H1 (cell line): Measurements from ENCODE around the gene BBX. TPM values are rescaled to one million over a fixed set of nuclear protein-coding genes. Genes with fewer than 3 reads are reported as not detected.

Experiments
- POLR2AphosphoS5 ChIP-seq: IDR thresholded peaks from 2 replicates; pipeline ENCODE4 v1.6.1; 2011; ENCODE audit warnings: low read depth, low read length
- SAP30 ChIP-seq: fragments of 300-600 bp; sonication (generic); IDR thresholded peaks from 2 replicates; pipeline ENCODE4 v1.7.1; 2012; ENCODE audit warnings: low read length, moderate library complexity, mild to moderate bottlenecking, inconsistent platforms; ENCODE audit not compliant: insufficient read depth, insufficient replicate concordance
- SP4 ChIP-seq: IDR thresholded peaks from 2 replicates; pipeline ENCODE4 v1.6.1; 2012; ENCODE audit warnings: low read length, inconsistent platforms
- polyA plus RNA-seq, 7 experiments: library from polyadenylated mRNA; depleted of rRNA in 3 of 7; stranded (reverse) in 5 of 7; unstranded in 2 of 7; fragments of >200 nt in 5 of 7; fragments of 200-250 nt in 2 of 7; gene quantifications; 1 replicate in 5 of 7; 2 replicates in 1 of 7; 4 replicates in 1 of 7; pipeline versions ENCODE4 v1.2.1 to v1.2.3, GENCODE V29; 2011 to 2013; ENCODE audit warnings: missing spikeins in 2 of 7, mixed read lengths in 2 of 7
- total RNA-seq: library from RNA; stranded (reverse); fragmentation: NEBNext Ultra II Directional; extraction: Animal tissue kit (Norgen Biotek cat#: 25700); gene quantifications from 2 replicates; pipeline ENCODE4 v1.2.1, GENCODE V29; 2021
- TF ChIP-seq, protein P1 (sequence below): IDR thresholded peaks from 2 replicates; pipeline ENCODE4 v1.6.1; 2011; ENCODE audit warnings: low read length, improper control_type of control experiment

The BBX gene
- total and polyA plus RNA-seq, 2 of the 8 experiments (the other 6 are each of a cell fraction or from before 2014, with no cell fraction given) = 11.0 to 42.5 TPM

GRCh38 chr3:107524841-107525643, 2.3 kb downstream of the BBX start (continued):
- TF ChIP-seq POLR2AphosphoS5 (peak; percentile 45; the same call in 1 of the 2 replicates), SP4 (no peak), SAP30 (no peak)
- TF ChIP-seq, protein P1, sequence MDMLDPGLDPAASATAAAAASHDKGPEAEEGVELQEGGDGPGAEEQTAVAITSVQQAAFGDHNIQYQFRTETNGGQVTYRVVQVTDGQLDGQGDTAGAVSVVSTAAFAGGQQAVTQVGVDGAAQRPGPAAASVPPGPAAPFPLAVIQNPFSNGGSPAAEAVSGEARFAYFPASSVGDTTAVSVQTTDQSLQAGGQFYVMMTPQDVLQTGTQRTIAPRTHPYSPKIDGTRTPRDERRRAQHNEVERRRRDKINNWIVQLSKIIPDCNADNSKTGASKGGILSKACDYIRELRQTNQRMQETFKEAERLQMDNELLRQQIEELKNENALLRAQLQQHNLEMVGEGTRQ = no peak
